ENCODE data around the gene CFAP90.

DNA sequence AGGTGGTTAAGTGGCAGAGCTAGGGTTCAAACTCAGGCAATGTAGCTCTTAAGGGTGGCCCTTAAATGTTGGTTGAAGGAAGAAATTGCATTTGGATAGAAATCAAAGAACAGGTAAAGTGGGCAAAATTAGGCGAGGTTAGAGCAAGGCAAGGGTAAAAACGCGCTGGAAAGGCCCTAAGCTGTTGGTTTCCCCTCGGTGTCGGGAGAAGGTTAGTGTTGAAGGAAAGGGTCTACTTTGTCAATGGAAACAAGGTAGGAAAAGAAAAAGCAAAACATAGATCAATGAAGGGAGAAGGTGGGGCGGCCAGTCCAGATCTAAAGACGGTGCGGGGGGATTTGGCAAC, 17.5 kb upstream of the CFAP90 start:
- TF ChIP-seq YY1 (IDR thresholded peaks at IDR 0.05; ENCODE audit: insufficient read depth, insufficient read length): no peak
- TF ChIP-seq ZNF274 (IDR thresholded peaks at IDR 0.05; ENCODE audit: low read depth, low read length): no peak
